ENCODE measurements around the gene SNRPF.
"Not testable (repeated sequence)": the region's sequence is repeated elsewhere in the genome, so short reads cannot be mapped to it uniquely, and the experiment has no call there.

SNRPF gene

DNA sequence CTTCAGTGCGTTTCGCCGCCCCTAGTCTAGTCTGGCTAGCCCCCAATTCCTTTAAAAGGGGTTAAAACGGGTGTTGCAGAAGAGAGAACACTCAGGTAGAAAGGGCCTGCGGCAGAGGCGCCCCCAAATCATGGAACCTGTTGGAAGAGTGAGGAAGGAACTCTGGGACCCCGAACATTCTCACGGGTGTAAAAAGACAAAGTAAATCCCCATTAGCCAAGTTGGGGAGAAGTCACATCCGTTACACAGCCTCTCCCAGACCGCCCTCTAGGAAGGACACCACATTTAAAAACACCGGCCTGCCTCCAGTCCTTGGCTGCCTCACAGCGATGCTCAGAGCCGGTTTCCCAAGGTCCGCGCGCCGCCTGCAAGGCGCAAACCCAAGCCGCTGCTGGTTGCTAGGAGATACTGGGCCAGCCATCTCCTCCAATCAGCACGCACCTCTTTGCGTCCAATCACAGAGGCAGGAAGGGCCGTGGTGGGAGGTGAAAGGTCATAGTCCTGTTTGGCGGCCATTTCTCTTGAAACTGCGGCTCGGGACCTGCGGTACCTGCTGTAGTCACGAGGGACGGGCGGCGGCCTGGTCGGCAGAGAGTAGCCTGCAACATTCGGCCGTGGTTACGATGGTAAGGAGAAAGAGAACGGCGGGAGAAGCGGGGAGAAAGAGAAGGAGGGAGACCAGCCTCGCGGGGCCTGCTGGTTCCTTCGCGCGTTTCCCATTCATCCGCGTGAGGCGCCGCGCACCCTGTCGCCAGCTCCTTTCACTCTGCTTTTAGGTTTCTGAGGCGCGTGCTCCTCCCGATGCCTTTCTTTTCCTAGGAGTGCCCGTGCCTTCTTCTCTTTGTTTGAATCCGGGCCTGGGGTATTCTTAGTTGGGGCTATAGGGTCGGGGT, at the start of gene SNRPF:
Gene SNRPF, plus strand, starts transcription at position 502 of the 893 bp plus-strand sequence. Its CDS starts 122 bp downstream, at position 624.
- peak; percentile 56 to 95 (median 92) for DNase-seq

DNA sequence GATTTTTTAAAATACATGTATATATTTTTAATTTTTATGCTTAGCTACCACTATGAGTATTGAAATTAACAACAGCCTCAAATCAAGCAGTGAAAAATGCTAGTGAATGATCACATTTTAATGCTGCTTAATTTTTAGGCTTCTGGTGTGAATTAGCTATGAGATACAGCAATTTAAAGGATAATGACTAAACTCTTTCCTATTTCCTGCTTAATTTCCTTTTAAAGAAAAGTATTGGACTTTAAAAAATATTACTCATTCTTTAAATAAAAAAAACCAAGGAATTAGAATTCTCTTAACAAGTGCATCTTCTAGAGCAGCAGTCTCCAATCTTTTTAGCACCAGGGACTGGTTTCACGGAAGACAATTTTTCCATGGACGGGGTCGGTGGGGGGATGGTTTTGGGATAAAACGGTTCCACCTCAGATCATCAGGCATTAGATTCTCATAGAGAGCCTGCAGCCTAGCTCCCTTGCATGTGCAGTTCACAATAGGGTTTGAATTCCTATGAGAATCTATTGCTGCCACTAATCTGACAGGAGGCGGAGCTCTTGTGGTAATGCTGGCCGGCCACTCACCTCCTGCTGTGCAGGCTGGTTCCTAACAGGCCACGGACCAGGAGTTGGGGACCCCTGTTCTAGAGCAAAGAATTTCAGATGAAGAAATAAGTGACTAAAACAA, 49.6 kb upstream of the SNRPF start:
- DNase-seq: no peak

DNA sequence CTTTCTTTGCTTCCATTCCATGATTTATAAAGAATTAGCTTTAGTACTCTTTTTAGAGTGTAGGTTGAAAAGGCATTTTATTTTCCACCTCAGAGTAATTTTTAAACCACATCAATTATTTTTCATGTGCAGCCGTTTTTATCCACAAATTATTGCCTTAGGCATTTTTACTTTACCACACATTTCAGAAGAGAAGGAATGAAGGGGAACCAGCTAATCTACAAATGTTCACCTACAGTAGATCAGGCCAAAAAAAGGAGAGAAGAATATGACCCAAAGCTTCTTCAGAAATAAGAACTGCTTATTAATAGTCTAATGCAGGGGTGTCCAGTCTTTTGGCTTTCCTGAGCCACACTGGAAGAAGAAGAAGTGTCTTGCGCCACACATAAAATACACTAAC, 48.3 kb upstream of the SNRPF start:
- no peak for DNase-seq

DNA sequence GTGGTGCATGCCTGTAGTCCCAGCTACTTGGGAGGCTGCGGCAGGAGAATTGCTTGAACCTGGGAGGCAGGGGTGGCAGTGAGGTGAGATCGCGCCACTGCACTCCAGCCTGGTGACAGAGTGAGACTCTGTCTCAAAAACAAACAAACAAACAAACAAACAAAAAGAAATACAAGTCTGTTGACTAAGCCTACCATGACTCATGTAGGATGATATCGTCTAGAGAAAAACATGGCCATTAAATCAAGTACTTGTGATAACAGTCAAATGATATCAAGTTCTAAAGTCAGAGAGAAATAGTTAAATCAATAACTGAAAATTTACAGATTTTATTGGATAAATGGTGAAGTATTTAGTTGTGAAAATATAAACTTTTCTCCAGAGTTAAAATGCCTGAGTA, 46.6 kb upstream of the SNRPF start:
- not testable (repeated sequence) for DNase-seq

DNA sequence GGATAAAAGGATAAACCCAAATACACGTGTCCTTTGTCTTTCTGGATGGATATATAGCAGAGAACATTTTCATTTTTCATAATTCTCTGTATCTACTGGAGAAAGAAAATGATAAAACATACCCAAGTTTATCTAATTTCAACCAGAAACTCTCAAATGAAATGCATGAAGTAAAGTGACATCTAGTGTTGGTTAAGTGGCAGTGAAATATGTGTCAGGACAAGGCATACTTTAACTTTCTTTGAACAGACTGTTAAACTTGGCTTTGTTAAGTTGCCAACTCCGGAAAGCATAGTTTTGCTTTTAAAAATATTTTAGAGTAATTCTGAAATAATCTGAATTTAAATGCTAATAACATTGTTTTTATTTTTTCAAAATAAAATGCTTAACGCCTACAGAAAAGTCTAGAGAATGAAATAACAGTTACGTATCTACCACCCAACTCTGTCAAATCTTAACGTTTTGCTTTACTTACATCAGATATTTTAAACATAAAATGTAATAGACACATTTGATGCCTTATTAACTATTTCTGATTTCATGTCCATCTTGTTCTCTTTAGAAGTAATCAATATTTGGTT, 43.0 kb upstream of the SNRPF start:
- no peak for DNase-seq

DNA sequence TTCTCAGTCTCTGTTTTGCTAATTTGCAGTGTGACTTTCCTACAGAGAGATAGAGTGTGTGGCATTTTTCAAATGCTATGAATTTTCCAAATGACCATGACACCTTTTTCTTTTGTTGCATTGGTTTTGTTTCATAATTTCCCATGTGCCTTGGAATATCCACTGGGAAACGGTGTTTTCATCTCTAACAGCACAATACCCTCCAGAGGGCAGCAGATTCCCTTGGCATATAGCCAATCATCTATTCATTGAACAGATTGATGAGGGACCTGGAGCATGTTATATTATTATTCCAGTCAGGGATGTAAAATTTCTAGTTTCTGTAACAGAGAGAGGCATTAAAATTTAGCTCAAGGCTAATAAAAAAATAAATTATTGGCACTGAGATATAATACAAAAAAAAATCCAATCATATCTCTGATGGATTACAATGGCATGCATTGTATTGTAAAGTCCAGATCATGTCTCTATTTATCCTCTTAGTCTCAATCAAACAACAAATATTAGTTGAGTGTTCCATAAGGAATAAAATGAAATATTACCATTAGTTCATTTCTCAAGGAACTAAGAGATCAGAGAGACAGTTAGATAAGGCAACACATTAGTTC, 38.6 kb upstream of the SNRPF start:
- DNase-seq: peak in 2 of 14 donors; percentile 2 to 3

DNA sequence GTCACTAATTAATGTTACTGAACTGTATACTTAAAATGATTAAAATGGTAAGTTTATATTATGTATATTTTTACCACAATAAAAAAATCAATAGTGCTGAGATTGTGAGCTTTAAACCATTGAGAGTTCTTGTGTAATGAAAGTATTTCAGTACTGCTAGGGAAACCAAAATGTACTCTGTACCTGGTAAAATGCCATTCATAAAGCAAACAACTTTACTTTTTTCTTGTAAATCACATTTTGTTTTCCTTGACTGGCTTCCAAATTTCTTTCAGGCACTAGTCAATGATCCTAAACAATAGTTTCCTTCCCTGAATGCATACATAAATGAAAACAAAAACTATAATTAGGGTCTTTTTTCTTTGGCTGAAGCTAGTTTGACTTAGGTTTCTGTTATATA, 29.4 kb upstream of the SNRPF start:
- no peak for DNase-seq

DNA sequence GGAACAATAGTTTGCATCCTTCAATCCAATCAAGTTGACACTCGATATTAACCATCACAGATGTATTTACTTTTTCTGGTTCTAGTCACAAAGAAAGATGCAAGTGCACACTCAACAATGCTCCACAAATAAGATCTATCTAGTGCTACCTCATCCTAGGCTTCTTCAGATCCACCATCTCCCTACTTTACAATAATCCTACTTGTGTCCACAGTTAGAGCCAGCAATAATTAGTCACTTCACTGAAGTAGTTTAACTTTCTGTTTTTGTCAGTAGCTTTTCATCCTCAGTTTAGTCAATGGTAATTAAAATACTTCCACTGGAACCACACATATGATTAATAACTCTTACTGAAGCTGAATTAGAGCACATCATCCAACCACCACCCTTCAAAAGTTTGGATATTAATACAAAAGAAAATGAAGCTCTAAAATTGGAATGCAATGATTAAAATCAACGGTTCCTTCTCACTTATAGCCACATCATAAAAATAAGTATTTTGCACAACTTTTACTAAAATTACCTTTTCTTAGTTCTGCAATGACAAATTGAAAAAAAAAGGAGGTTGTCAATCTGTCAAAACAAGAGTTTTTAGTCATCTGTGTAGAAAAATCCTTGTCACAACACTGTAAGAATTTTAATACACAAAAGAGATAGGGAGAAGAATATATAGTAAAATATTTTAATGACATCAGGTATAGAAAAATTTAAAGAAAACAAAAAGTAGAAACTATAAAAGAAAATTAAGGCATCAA, 28.2 kb upstream of the SNRPF start:
- DNase-seq: no peak

DNA sequence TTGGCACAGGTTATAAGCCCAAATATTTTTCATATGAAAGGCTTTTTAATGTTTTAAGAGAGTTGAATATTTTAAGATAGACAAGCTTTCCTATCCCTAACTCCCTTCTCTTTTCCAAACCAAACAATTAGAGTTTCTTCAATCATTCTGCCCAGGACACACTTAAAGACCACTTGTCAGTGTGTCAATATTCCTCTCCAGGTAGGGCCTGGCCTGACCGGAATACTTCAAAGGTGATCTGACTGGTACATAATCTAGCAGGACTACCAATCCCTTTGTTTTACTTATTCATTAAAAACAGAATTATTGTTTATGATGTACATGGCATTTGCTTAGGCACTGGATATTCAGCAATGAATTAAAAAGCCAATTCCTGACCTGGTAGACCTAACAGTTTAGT, 24.2 kb upstream of the SNRPF start:
- no peak for DNase-seq

DNA sequence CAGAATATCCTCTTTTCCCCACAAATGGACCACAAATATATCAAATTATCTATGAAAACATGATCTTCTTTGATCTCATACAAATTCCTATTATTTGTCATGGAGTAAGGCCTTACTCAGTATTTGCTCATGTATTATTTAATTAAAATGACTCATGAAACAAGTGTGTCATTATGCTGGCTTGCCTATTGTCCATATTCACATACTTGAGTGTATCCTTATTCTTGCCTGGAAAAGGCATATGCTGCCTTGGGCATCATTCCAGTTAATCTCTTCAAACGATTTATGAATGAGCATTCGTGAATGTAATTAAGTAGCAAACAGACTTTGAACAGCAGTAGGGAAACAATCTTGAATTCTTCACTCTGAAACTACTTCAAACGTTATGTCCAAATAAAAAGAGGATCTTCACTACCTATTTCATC, 22.6 kb upstream of the SNRPF start:
- no peak for DNase-seq

DNA sequence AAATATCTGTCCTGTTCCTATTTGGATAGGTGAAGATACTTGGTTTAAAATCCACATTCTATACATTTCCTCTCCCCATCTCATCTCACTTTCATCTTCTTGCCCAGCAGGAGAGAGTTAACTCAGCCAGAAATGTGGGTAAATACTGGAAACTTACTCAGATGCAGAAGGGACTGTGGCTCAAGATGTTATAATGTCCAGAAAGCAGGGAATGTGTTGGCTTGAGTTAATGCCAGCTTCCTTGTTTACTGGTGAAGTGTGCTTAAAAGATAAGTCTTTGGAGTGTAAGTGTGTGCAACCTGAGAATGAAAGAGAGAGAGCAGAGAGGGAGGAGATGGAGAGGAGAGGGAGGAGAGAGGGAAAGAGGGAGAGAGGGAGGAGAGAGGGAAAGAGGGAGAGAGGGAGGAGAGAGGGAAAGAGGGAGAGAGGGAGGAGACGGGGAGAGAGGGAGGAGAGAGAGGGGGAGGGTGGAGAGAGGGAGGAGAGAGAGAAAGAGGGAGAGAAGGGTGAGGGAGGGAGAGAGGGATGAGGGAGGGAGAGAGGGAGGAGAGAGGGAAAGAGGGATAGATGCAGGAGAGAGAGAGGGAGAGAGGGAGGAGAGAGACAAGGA, 22.0 kb upstream of the SNRPF start:
- DNase-seq: no peak

DNA sequence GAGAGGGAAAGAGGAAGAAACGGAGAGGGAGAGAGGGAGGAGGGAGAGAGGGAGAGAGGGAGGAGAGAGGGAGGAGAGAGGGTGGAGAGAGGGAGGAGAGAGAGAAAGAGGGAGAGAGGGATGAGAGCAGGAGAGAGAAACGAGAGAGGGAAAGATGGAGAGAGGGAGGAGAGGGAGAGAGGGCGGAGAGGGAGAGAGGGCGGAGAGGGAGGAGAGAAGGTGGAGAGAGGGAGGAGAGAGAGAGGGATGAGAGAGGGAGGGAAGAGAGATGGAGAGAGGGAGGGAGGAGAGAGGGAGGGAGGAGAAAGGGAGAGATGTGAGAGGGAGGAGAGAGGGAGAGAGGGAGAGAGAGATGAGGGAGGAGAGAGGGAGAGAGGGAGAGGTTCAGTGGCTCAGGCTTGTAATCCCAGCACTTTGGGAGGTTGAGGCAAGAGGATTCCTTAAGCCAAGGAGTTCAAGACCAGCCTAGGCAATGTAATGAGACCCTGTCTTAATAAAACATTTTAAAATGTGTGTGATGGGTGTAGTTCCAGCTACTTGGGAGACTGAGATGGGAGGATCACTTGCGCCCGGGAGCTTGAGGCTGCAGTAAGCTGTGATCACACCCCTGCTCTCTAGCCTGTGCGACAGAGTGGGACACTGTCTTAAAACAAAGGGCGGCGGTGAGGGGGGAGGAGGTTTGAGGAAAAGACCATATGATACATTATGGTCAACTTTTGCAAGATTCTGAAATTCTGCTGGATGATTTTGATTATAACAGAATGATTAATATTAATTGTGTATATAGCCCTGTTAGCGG, 21.3 kb upstream of the SNRPF start:
- no peak for DNase-seq

DNA sequence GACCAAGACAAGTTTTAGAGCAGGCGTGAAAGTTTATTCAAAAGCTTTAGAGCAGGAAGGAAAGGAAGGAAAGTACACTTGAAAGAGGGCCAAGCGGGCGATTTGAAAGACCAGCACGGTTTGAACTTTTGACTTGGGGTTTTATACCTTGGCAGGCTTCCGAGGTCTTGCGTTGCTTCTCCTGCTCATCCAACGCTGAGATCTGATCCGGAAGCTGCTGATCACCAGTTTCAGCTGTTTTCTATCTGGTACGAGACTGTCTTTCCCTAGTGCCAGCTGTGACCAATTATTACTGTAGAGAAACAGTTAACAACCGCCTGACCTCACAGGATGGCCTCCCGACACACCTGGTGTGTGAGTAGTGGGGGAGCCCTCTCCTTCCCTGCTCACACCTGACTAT, 20.6 kb upstream of the SNRPF start:
- DNase-seq: no peak

DNA sequence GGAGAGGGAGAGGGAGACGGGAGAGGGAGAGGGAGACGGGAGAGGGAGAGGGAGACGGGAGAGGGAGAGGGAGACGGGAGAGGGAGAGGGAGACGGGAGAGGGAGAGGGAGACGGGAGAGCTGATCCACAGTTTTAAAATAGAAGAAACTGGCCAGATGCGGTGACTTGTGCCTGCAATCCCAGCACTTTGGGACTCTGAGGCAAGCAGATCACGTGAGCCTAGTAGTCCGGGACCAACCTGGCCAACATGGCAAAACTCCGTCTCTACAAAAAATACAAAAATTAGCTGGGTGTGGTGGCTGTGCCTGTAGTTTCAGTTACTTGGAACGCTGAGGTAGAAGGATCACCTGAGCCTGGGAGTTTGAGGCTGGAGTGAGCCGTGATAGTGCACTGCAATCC, 16.3 kb upstream of the SNRPF start:
- DNase-seq: not testable (repeated sequence)

DNA sequence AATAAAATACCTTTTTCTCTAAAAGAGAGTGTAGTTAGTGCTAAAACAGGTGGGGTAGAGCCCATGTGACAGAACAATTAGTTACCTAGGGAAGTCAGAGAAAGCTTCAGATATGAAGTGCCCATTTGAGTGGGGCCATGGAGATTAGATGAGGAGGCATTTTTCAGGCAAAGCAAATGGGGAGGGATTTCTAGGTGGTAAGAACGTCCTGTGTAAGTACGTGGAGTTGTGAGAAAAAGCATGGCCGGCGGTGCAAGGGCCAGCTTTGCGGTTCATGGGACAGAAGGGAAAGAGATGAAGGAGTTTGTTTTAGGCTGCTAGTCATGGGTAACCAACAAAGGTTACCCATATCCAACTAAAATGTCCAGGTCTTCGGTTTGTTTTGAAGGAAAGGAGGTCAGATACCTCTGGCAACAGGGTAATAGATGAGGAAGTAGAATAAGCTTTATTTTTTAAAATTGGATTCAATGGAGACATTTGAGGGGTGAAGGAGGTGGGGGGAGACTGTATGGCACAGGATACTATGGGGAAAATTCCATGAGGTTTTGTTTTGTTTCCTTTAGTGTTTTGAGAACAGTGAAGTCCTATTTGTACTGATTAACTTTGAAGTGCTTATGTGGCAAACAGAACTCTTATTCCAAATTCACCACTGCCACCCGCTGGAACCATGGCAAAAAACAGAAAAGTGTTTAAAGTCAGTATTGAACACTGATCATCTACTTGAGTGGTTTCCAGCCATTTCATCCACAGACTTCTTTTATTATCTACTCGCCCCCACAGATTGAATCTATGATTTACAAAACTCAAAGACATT, 10.0 kb upstream of the SNRPF start:
- DNase-seq: no peak

DNA sequence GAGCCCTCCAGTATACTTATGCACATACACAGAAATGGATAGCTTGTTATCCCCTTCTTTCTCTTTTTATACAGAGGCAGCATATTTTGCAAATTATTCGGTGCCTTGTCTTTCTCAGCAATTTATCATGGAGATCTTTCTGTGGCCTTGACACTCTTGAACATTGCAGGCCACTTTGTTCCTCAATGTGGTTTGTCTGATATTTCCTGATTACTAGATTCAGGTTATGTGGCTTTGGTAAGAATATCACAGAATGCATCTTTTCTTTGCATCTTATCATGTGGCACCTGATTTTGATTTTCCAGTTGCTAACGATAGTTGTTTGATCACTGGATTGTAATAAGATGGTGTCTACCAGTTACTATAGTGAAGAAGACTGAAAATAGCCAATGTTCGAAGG, 7.1 kb upstream of the SNRPF start:
- no peak for DNase-seq

DNA sequence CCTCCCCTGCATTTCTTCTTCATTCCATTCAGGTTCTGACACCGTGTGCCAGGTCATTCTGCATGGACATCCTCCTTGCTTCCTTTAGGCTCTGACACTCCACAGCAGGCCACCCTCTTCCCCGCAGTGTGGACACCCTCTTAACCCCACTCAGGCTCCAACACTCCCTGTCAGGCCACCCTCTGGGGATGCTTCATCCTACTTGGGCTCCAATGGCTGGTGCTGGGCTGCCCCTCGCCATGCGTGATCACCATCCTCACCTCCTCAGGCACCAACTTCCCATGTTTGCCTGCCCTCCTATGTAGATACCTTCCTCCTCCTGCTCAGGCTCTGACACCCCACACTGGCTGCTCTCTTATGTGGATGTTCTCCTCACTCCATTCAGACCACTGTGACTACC, 6.6 kb upstream of the SNRPF start:
- DNase-seq: no peak

DNA sequence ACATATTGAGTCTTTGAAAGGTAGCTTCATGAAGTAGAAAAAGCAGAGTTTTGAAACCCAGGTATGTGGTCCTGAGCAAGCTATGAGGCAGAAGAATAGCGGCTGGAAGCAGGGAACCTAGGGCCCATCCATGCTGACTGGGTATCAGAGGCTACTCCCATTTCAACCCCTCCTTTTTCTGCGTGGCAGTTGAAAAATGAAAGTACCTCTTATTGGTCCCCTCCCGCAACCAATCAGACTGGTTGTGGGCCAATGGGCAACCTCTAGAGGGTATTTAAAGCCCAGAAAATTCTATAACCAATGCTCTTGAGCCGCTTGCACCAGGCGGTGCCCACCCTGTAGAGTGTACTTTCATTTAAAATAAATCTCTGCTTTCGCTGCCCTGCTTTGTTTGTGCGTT, 1.6 kb upstream of the SNRPF start:
- no peak for DNase-seq

DNA sequence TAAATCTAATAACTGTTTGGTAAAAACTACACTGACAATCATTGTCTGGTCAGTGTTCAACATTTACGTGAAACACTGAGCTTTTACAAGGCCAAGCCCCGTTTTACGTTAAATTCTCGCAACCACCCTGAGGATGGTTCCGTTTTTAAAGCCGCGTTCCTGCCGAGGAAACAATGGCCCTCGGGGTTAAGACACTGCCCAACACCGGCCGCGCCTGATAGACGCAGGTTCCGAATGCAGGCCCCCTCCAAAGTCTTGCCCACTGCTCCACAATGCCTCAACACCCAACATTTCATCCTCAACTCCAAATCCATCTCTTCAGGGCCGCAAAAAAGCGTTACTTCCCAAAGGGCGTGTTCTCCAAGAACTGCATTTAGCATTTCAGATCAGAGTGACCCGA, 953 bp upstream of the SNRPF start:
- DNase-seq: no peak

DNA sequence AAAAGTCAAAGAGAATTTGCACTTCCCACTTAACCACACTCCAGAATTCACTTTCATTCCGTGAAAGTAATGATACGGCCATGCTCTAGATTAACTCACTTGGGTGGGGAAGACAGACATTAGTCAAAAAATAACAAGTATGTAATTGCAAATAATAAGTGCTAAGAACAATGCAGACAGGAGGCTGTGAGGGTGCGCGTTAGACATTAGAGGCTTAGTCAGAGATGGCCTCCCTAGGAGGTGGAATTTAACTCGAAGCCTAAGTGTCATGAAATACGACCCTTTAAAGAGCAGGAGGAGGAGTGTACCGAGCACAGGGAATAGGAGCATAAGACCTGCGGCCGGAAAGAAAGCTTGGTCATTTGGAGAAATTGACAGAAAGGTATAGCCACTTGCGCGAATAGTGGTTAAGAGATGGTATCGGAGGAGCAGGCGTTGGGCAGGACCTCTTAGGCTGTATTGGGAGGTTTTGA, 628 bp downstream of the SNRPF start:
- no peak for DNase-seq

Measured in C1 segment of cervical spinal cord (tissue), 14 donors.